Trophoblast cell (in vitro differentiated cells and primary cell): ENCODE measurements around the gene SEMA3F. TPM values are rescaled to one million over a fixed set of nuclear protein-coding genes. Genes with fewer than 3 reads are reported as not detected.
A peak's percentile ranks its signal among the peaks of the same experiment; 100 is the strongest.

ENCODE experiments used
- DNase-seq, 2 donors: peaks; one replicate each; pipeline ENCODE4 v3.0.0-alpha.2; 2016
- H2AFZ ChIP-seq: 2 replicates; pipeline ENCODE4 v1.6.1; 2013; ENCODE audit warnings: low read length, moderate library complexity, mild to moderate bottlenecking; ENCODE audit not compliant: insufficient read depth, poor library complexity
- H2AK5ac ChIP-seq: 2 replicates; pipeline ENCODE4 v1.6.1; 2013; ENCODE audit warnings: mild to moderate bottlenecking, low read length
- H2BK120ac ChIP-seq: 2 replicates; pipeline ENCODE4 v1.6.1; 2013; ENCODE audit warnings: low read length, mild to moderate bottlenecking, moderate library complexity; ENCODE audit not compliant: insufficient read depth, poor library complexity
- H2BK12ac ChIP-seq: 2 replicates; pipeline ENCODE4 v1.6.1; 2013; ENCODE audit warnings: mild to moderate bottlenecking, low read length, moderate library complexity
- H2BK5ac ChIP-seq: 2 replicates; pipeline ENCODE4 v1.6.1; 2013; ENCODE audit warnings: low read length, low read depth, moderate library complexity, mild to moderate bottlenecking; ENCODE audit not compliant: poor library complexity
- H3K14ac ChIP-seq: 2 replicates; pipeline ENCODE4 v1.6.1; 2013; ENCODE audit warnings: mild to moderate bottlenecking, low read length
- H3K18ac ChIP-seq: 2 replicates; pipeline ENCODE4 v1.6.1; 2013; ENCODE audit warnings: mild to moderate bottlenecking, low read length
- H3K23ac ChIP-seq: 2 replicates; pipeline ENCODE4 v1.6.1; 2013; ENCODE audit warnings: low read length
- H3K27ac ChIP-seq: 2 replicates; pipeline ENCODE4 v1.5.1; 2013; ENCODE audit warnings: low read depth, mild to moderate bottlenecking, inconsistent platforms, low read length, moderate library complexity
- H3K27me3 ChIP-seq: 2 replicates; pipeline ENCODE4 v1.6.1; 2013; ENCODE audit warnings: inconsistent platforms, mild to moderate bottlenecking, low read length, moderate library complexity; ENCODE audit not compliant: insufficient read depth
- H3K36me3 ChIP-seq, 2 experiments: 1 replicate in 1 of 2; 2 replicates in 1 of 2; pipeline ENCODE4 v1.6.1; 2013; ENCODE audit warnings: low read length in 2 of 2, mild to moderate bottlenecking in 2 of 2, moderate library complexity in 1 of 2; ENCODE audit not compliant: insufficient read depth in 2 of 2, control insufficient read depth in 1 of 2
- H3K4ac ChIP-seq: 2 replicates; pipeline ENCODE4 v1.6.1; 2013; ENCODE audit warnings: low read depth, mild to moderate bottlenecking, low read length, moderate library complexity
- H3K4me1 ChIP-seq, 2 experiments: 1 replicate in 1 of 2; 2 replicates in 1 of 2; pipeline ENCODE4 v1.6.1; 2013; ENCODE audit warnings: low read length in 2 of 2, mild to moderate bottlenecking in 2 of 2, moderate library complexity in 1 of 2; ENCODE audit not compliant: insufficient read depth in 2 of 2, control insufficient read depth in 1 of 2
- H3K4me2 ChIP-seq: 2 replicates; pipeline ENCODE4 v1.6.1; 2013; ENCODE audit warnings: inconsistent platforms, mild to moderate bottlenecking, low read length, moderate library complexity
- H3K4me3 ChIP-seq: 2 replicates; pipeline ENCODE4 v1.5.1; 2013; ENCODE audit warnings: mild to moderate bottlenecking, low read depth, low read length, inconsistent platforms
- H3K79me1 ChIP-seq: one replicate; pipeline ENCODE4 v1.6.1; 2013; ENCODE audit warnings: low read length
- H3K79me2 ChIP-seq: 2 replicates; pipeline ENCODE4 v1.6.1; 2013; ENCODE audit warnings: low read length, mild to moderate bottlenecking; ENCODE audit not compliant: control insufficient read depth, insufficient read depth, poor library complexity
- H3K9ac ChIP-seq: 2 replicates; pipeline ENCODE4 v1.6.1; 2013; ENCODE audit warnings: mild to moderate bottlenecking, low read length
- H3K9me3 ChIP-seq: 2 replicates; pipeline ENCODE4 v1.6.1; 2013; ENCODE audit warnings: low read depth, mild to moderate bottlenecking, control low read depth, inconsistent platforms, low read length; ENCODE audit not compliant: insufficient read depth
- H4K12ac ChIP-seq: 2 replicates; pipeline ENCODE4 v1.6.1; 2013; ENCODE audit warnings: low read depth, mild to moderate bottlenecking, low read length, moderate library complexity
- H4K8ac ChIP-seq: 2 replicates; pipeline ENCODE4 v1.6.1; 2013; ENCODE audit warnings: low read depth, mild to moderate bottlenecking, low read length, moderate library complexity
- H4K91ac ChIP-seq: one replicate; pipeline ENCODE4 v1.6.1; 2013; ENCODE audit warnings: low read depth, mild to moderate bottlenecking, low read length, moderate library complexity
- WGBS: extraction: QIAGEN DNeasy Blood & Tissue Kit; methylation state at CpG from one replicate; pipeline ENCODE4 v1.1.7; 2013; ENCODE audit warnings: missing lambda C conversion rate; ENCODE audit not compliant: insufficient read length, insufficient coverage; ENCODE audit errors: extremely low coverage; 5-methylcytosine and 5-hydroxymethylcytosine counted together
- polyA plus RNA-seq: library from polyadenylated mRNA; stranded (reverse); fragments of 200-250 nt; gene quantifications from 2 replicates; pipeline ENCODE4 v1.2.3, GENCODE V29; 2013

SEMA3F gene
- 16.3 and 18.1 TPM in 2 replicates for polyA plus RNA-seq

DNA sequence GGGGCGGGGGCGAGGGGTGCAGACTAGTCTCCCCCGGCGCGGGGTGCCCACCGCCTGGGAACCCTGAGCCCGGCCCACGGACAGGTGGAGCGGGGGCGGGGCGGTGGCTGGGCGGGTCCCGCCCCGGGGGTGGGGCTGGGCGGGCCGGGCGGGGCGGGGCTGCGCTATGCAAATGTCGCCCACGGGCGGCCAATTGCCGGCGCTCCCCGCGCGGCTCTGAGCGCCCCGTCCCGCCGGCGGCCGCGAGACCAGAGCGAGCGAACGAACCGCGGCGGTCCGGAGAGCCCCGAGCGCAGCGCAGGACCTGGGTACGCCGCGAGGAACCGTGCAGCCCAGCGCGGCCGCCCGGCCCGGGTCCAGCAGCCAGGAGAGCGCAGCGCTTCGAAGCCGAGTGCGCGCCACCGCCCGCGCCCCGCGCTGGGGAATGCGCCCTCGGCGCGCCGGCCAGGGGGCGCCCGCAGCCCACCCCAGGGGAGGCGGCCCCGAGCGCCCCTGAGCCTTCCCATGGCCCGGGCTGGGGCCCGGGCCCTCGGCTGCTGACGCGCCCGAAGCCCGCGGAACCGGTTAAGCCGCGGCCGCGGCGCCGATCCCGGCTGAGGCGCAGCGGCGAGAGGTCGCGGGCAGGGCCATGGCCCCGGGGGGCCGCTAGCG lies at the start of gene SEMA3F:
Gene SEMA3F, plus strand, starts transcription at position 485 of the 651 bp plus-strand sequence. CDS start 4,299 bp downstream, outside the sequence.
- Histone ChIP-seq H3K23ac (no peak within 1 kb of the TSS), H3K27me3 (no peaks in the 10 kb centered on the region), H2AK5ac (no peak within 1 kb of the TSS), H3K4ac (peak within 1 kb of the TSS; percentile 22), H2BK5ac (no peak within 1 kb of the TSS), H3K4me2 (peak within 1 kb of the TSS; percentile 72), H4K91ac (peak within 1 kb of the TSS; percentile 17), H4K12ac (no peak within 1 kb of the TSS), H2AFZ (no peak within 1 kb of the TSS), H3K27ac (peak within 1 kb of the TSS; percentile 62), H3K9me3 (no peaks in the 10 kb centered on the region), H3K18ac (peak within 1 kb of the TSS; percentile 12), H4K8ac (peak within 1 kb of the TSS; percentile 1), H3K79me1 (peaks cover 23% of the 10 kb centered on the region), H3K9ac (peak within 1 kb of the TSS; percentile 48), H3K4me3 (peak within 1 kb of the TSS; percentile 79), H3K4me1 (peaks cover 33 to 50% of the 10 kb centered on the region in 2 experiments), H2BK120ac (peak within 1 kb of the TSS; percentile 37), H3K79me2 (peaks cover 9% of the 10 kb centered on the region), H2BK12ac (no peak within 1 kb of the TSS), H3K14ac (peak within 1 kb of the TSS; percentile 30), H3K36me3 (peaks cover 2 to 5% of the 10 kb centered on the region in 2 experiments)
- no CpG with 5 or more reads among the region's 98 CpGs for WGBS
- peak; percentile 61 to 80 for DNase-seq

DNA sequence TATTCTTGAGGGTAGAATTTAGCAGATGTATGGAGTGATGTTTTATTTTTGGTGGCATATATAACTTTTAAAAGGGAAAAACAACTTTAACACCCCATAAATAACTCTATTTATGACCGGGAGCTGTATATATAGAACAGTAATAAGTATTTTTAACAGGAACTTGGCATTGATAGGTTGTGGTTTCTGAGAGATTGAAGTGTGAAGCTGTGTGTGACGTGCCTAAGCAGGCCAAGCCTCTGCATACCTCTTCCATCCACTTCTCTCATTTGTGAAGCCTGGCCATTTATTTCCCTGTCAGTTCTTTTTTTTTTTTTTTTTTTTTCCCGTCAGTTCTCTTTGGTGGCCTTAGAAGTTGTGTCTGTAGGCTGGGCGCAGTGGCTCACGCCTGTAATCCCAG lies 43.4 kb upstream of the SEMA3F start:
- Histone ChIP-seq H2BK120ac (no peak overlapping the region), H4K91ac (no peak overlapping the region), H3K18ac (no peak overlapping the region), H3K4me3 (no peak overlapping the region), H3K79me2 (no peaks in the 10 kb centered on the region), H3K14ac (no peak overlapping the region), H3K23ac (no peak overlapping the region), H3K27me3 (no peaks in the 10 kb centered on the region), H2AFZ (no peak overlapping the region), H3K9ac (no peak overlapping the region), H3K36me3 (peaks cover 69 to 86% of the 10 kb centered on the region in 2 experiments), H4K12ac (no peak overlapping the region), H2BK5ac (no peak overlapping the region), H3K27ac (no peak overlapping the region), H2BK12ac (no peak overlapping the region), H3K4me1 (no peaks in the 10 kb centered on the region), H2AK5ac (no peak overlapping the region), H3K4me2 (no peak overlapping the region), H3K9me3 (no peaks in the 10 kb centered on the region), H3K4ac (no peak overlapping the region), H3K79me1 (no peaks in the 10 kb centered on the region), H4K8ac (no peak overlapping the region)
- no peak for DNase-seq
- no CpG with 5 or more reads among the region's 5 CpGs for WGBS

GRCh38 chr3:50112462-50112861 lies 42.7 kb upstream of the SEMA3F start:
- no peak overlapping the region for H4K8ac ChIP-seq
- no peak overlapping the region for H2AFZ ChIP-seq
- H4K12ac ChIP-seq: no peak overlapping the region
- no peak overlapping the region for H3K4me2 ChIP-seq
- no CpG with 5 or more reads among the region's 3 CpGs for WGBS
- no peaks in the 10 kb centered on the region for H3K79me2 ChIP-seq
- H3K9me3 ChIP-seq: no peaks in the 10 kb centered on the region
- no peak overlapping the region for H2BK12ac ChIP-seq
- no peak overlapping the region for H3K27ac ChIP-seq
- no peak overlapping the region for H3K14ac ChIP-seq
- no peak overlapping the region for H2BK120ac ChIP-seq
- H3K79me1 ChIP-seq: no peaks in the 10 kb centered on the region
- no peak overlapping the region for H2AK5ac ChIP-seq
- no peaks in the 10 kb centered on the region for H3K4me1 ChIP-seq
- no peak overlapping the region for H3K18ac ChIP-seq
- no peak overlapping the region for H3K4me3 ChIP-seq
- H3K9ac ChIP-seq: no peak overlapping the region
- H4K91ac ChIP-seq: no peak overlapping the region
- H3K27me3 ChIP-seq: no peaks in the 10 kb centered on the region
- no peak overlapping the region for H3K23ac ChIP-seq
- DNase-seq: no peak
- H2BK5ac ChIP-seq: no peak overlapping the region
- peaks cover 71 to 86% of the 10 kb centered on the region in 2 experiments for H3K36me3 ChIP-seq
- no peak overlapping the region for H3K4ac ChIP-seq

GRCh38 chr3:50117120-50117519 lies 38.0 kb upstream of the SEMA3F start:
- H4K8ac ChIP-seq: no peak overlapping the region
- no peak for DNase-seq
- no peaks in the 10 kb centered on the region for H3K27me3 ChIP-seq
- no peak overlapping the region for H3K4ac ChIP-seq
- no peak overlapping the region for H2AFZ ChIP-seq
- H3K4me3 ChIP-seq: no peak overlapping the region
- no CpG with 5 or more reads among the region's 8 CpGs for WGBS
- H4K91ac ChIP-seq: no peak overlapping the region
- H3K9ac ChIP-seq: no peak overlapping the region
- no peak overlapping the region for H3K18ac ChIP-seq
- no peak overlapping the region for H3K14ac ChIP-seq
- H2BK12ac ChIP-seq: no peak overlapping the region
- H3K36me3 ChIP-seq: peaks cover 69 to 86% of the 10 kb centered on the region in 2 experiments
- H2AK5ac ChIP-seq: no peak overlapping the region
- H4K12ac ChIP-seq: no peak overlapping the region
- H2BK5ac ChIP-seq: no peak overlapping the region
- no peak overlapping the region for H2BK120ac ChIP-seq
- H3K4me1 ChIP-seq: no peaks in the 10 kb centered on the region
- H3K9me3 ChIP-seq: no peaks in the 10 kb centered on the region
- no peak overlapping the region for H3K23ac ChIP-seq
- H3K4me2 ChIP-seq: no peak overlapping the region
- no peaks in the 10 kb centered on the region for H3K79me1 ChIP-seq
- no peaks in the 10 kb centered on the region for H3K79me2 ChIP-seq
- no peak overlapping the region for H3K27ac ChIP-seq
